Measurements from ENCODE around the gene TIMMDC1. TPM values are rescaled to one million over a fixed set of nuclear protein-coding genes. Genes with fewer than 3 reads are reported as not detected.

TIMMDC1 gene
- total and polyA plus RNA-seq, 9 of the 15 experiments (the other 6 are each of a cell fraction or from before 2014, with no cell fraction given): 62.1 to 226 (median 86.6) TPM

DNA sequence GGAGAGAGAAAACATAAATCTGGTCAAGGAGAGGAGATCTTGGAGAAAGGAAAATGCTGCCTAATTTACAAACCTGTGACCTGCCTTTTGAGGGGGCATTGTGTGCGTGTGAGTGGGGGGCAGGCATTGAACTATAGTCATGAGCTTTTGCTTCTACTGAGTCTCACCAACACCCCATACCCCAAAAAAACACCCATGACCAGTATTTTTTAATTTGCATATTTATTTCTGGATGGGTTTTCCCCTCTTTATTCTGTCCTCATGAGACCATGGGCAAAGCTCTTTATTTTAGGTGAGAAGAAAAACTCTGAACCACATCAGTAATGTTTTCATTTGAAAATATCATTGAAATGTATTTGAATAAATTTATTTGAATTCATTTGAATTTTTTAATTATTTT lies 40.4 kb downstream of the TIMMDC1 start:
- CTCF ChIA-PET (ENCODE audit: low intra/inter-chr PET ratio): interaction anchor here (0.6 kb wide), 1 partner anchor 14 kb away, joined by 3 read pairs; no protein-coding TSS in a partner anchor
- no TSS peak for BruUV-seq (replicated peaks)
- intact Hi-C loops (cut with micrococcal nuclease): no loop called here
- Histone ChIP-seq H3K9ac (ENCODE audit: insufficient read depth in 1 of 2, low read depth in 2 of 2, low read length in 2 of 2) (no peak overlapping the region), H3K36me3 (ENCODE audit: control insufficient read depth, insufficient read depth, low read length) (no peaks in the 10 kb centered on the region; the same call in 2 of the 3 replicates), H3K27me3 (ENCODE audit: control insufficient read depth in 2 of 2, insufficient read depth in 2 of 2, low read length in 2 of 2) (no peaks in the 10 kb centered on the region), H3K4me3 (no peak overlapping the region), H3K9me3 (replicated peaks; ENCODE audit: control insufficient read depth, insufficient read depth, low read depth, low read length) (no peaks in the 10 kb centered on the region), H3K4me1 (replicated peaks in 1 of 2; ENCODE audit: control insufficient read depth in 2 of 2, insufficient read depth in 2 of 2, low read length in 2 of 2) (no peaks in the 10 kb centered on the region), H3K4me2 (ENCODE audit: insufficient read depth, low read length) (no peak overlapping the region), H3K79me2 (ENCODE audit: control insufficient read depth, insufficient read depth, low read length) (no peaks in the 10 kb centered on the region), H3K9me1 (ENCODE audit: control insufficient read depth, insufficient read depth, low read length) (no peaks in the 10 kb centered on the region), H2AFZ (ENCODE audit: low read depth, low read length) (no peak overlapping the region), H3K27ac (ENCODE audit: extremely low read depth, low read depth, low read length) (no peak overlapping the region), H4K20me1 (replicated peaks; ENCODE audit: control insufficient read depth, insufficient read depth, low read length) (no peaks in the 10 kb centered on the region)
- ATAC-seq: no peak
- WGBS (ENCODE audit: insufficient coverage, low coverage, missing lambda C conversion rate): 43% methylated on average over 1 of the region's 1 CpG
- DNase-seq (ENCODE audit: extremely low read depth in 1 of 4, low spot score in 3 of 4): no peak
- no peak for TF ChIP-seq TAF7 (tag; IDR thresholded peaks at IDR 0.05)
- no peak for TF ChIP-seq EWSR1 (IDR thresholded peaks at IDR 0.05; ENCODE audit: borderline replicate concordance, low read depth, partially characterized antibody)
- TF ChIP-seq HDAC6 (IDR thresholded peaks at IDR 0.05; ENCODE audit: low read depth, low read length): no peak
- TF ChIP-seq NCOR1 (IDR thresholded peaks at IDR 0.05): no peak
- in situ Hi-C loops (cut with MboI): no loop called here
- no peak for FAIRE-seq
- POLR2A ChIA-PET: no interaction called here

GRCh38 chr3:119541547-119541946 lies 43.2 kb downstream of the TIMMDC1 start:
- Histone ChIP-seq H3K4me1 (replicated peaks in 1 of 2; ENCODE audit: control insufficient read depth in 2 of 2, insufficient read depth in 2 of 2, low read length in 2 of 2) (no peaks in the 10 kb centered on the region), H4K20me1 (replicated peaks; ENCODE audit: control insufficient read depth, insufficient read depth, low read length) (no peaks in the 10 kb centered on the region), H3K4me2 (ENCODE audit: insufficient read depth, low read length) (no peak overlapping the region), H3K27me3 (ENCODE audit: control insufficient read depth in 2 of 2, insufficient read depth in 2 of 2, low read length in 2 of 2) (no peaks in the 10 kb centered on the region), H3K9me1 (ENCODE audit: control insufficient read depth, insufficient read depth, low read length) (no peaks in the 10 kb centered on the region), H3K9ac (ENCODE audit: insufficient read depth in 1 of 2, low read depth in 2 of 2, low read length in 2 of 2) (no peak overlapping the region), H3K4me3 (no peak overlapping the region), H3K36me3 (ENCODE audit: control insufficient read depth, insufficient read depth, low read length) (no peaks in the 10 kb centered on the region; the same call in 2 of the 3 replicates), H2AFZ (ENCODE audit: low read depth, low read length) (no peak overlapping the region), H3K27ac (ENCODE audit: extremely low read depth, low read depth, low read length) (no peak overlapping the region), H3K9me3 (replicated peaks; ENCODE audit: control insufficient read depth, insufficient read depth, low read depth, low read length) (no peaks in the 10 kb centered on the region), H3K79me2 (ENCODE audit: control insufficient read depth, insufficient read depth, low read length) (no peaks in the 10 kb centered on the region)
- intact Hi-C loops (cut with micrococcal nuclease): no loop called here
- ATAC-seq (no peak), FAIRE-seq (no peak), DNase-seq (ENCODE audit: extremely low read depth in 1 of 4, low spot score in 3 of 4) (no peak)
- BruUV-seq (replicated peaks): no TSS peak
- in situ Hi-C loops (cut with MboI): no loop called here
- WGBS (ENCODE audit: insufficient coverage, low coverage, missing lambda C conversion rate): 43% methylated on average over 3 of the region's 3 CpGs
- CTCF ChIA-PET (ENCODE audit: low intra/inter-chr PET ratio): no interaction called here
- no peak for TF ChIP-seq ZNF253 (CRISPR knock-in tag; conservative IDR thresholded peaks at IDR 0.05)
- no peak for TF ChIP-seq ZNF24 (IDR thresholded peaks at IDR 0.05)
- TF ChIP-seq ZNF311 (CRISPR knock-in tag; IDR thresholded peaks at IDR 0.05): no peak
- no peak for TF ChIP-seq SRSF7 (optimal IDR thresholded peaks at IDR 0.05; ENCODE audit: low read depth, low read length)
- no peak for TF ChIP-seq ATF1 (CRISPR knock-in tag; IDR thresholded peaks at IDR 0.05)
- TF ChIP-seq ATF1 (tag; IDR thresholded peaks at IDR 0.05): no peak
- no peak for TF ChIP-seq CC2D1A (IDR thresholded peaks at IDR 0.05)
- POLR2A ChIA-PET: interaction anchor here (0.6 kb wide), 1 partner anchor 184 kb away, joined by 3 read pairs; no protein-coding TSS in a partner anchor
